Stomach (tissue), 4 donors: Measurements from ENCODE around the gene SUPT7L.

Experiments
- POLR2A ChIP-seq, 4 donors: fragments of 450-650 bp; IDR thresholded peaks; one replicate each; pipeline ENCODE4 v1.6.1; 2016; ENCODE audit warnings: antibody characterized with exemption in 4 of 4, control low read depth in 2 of 4, mild to moderate bottlenecking in 1 of 4, moderate library complexity in 1 of 4
- POLR2AphosphoS5 ChIP-seq, 3 donors: sonication (generic); formaldehyde crosslinking; IDR thresholded peaks; one replicate each; pipeline ENCODE4 v1.6.1; 2016; ENCODE audit warnings: antibody characterized with exemption in 3 of 3
- TF ChIP-seq, protein P1 (sequence below), 7 experiments: fragments of 450-650 bp in 4 of 7; fragments of 200-600 bp in 3 of 7; sonication (generic) in 3 of 7; IDR thresholded peaks; one replicate each; pipeline ENCODE4 v1.5.1; 2016 to 2019; ENCODE audit warnings: antibody characterized with exemption in 7 of 7, control low read depth in 2 of 7, mild to moderate bottlenecking in 1 of 7

DNA sequence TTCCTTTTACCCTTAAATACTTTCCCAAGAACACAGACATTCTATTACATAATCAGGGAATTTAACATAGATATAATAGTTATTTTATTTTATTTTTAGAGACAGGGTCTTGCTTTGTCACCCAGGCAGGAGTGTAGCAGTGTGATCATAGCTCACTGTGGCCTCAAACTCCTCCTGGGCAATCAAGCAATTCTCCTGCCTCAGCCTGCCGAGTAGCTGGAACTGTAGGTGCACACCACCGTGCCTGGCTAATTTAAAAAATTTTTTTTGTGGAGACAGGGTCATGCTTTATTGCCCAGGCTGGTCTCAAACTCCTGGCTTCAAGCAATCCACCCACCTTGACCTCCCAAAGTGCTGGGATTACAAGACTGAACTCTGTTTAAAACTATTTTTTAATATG is 45.9 kb upstream of the SUPT7L start:
- TF ChIP-seq, protein P1, sequence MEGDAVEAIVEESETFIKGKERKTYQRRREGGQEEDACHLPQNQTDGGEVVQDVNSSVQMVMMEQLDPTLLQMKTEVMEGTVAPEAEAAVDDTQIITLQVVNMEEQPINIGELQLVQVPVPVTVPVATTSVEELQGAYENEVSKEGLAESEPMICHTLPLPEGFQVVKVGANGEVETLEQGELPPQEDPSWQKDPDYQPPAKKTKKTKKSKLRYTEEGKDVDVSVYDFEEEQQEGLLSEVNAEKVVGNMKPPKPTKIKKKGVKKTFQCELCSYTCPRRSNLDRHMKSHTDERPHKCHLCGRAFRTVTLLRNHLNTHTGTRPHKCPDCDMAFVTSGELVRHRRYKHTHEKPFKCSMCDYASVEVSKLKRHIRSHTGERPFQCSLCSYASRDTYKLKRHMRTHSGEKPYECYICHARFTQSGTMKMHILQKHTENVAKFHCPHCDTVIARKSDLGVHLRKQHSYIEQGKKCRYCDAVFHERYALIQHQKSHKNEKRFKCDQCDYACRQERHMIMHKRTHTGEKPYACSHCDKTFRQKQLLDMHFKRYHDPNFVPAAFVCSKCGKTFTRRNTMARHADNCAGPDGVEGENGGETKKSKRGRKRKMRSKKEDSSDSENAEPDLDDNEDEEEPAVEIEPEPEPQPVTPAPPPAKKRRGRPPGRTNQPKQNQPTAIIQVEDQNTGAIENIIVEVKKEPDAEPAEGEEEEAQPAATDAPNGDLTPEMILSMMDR (IDR thresholded peaks at IDR 0.05), result no peak
- TF ChIP-seq POLR2A (IDR thresholded peaks at IDR 0.05) (no peak), POLR2AphosphoS5 (IDR thresholded peaks at IDR 0.05) (no peak)
